Activated CD4-positive, CD25-positive, alpha-beta regulatory T cell (primary cell): Measurements from ENCODE around the gene OXNAD1.

Source experiments
- DNase-seq, 4 experiments: peaks; one replicate each; lab custom pipeline; 2025; lab: John Stamatoyannopoulos, UW

The OXNAD1 gene

GRCh38 chr3:16264708-16265454 lies at the start of gene OXNAD1, which contains the start of gene DPH3:
OXNAD1 (plus strand) TSS chr3:16265212; CDS start chr3:16270953, 5,741 bp downstream.
DPH3 (minus strand) TSS chr3:16264943; CDS start chr3:16264876, 67 bp downstream.
- DNase-seq = peak; percentile 95 to 98 (median 96)

GRCh38 chr3:16216373-16216935 lies 48.6 kb upstream of the OXNAD1 start:
- no peak for DNase-seq

DNA sequence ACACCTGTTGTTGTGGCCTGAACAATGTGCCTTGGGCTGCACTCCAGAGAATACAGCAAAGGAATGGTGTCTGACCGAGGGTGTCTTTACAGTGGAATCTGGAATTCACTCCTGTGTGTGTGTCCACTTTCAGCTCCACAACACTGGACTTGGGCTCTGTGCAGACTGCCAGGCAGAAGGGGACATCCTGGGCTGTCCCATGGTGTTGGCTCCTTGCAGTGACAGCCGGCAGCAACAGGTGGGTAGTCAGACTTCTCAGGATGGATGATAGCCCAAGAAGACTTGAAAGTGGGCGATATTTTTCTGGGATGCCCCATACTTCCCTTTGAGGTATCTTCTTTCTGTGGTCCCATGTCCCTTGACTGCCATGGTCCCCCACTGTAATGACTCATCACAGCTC lies 45.2 kb upstream of the OXNAD1 start:
- no peak for DNase-seq

GRCh38 chr3:16221990-16222389 lies 43.0 kb upstream of the OXNAD1 start:
- DNase-seq = no peak

GRCh38 chr3:16222547-16222946 lies 42.5 kb upstream of the OXNAD1 start:
- no peak for DNase-seq

GRCh38 chr3:16224325-16224724 lies 40.7 kb upstream of the OXNAD1 start:
- no peak for DNase-seq

DNA sequence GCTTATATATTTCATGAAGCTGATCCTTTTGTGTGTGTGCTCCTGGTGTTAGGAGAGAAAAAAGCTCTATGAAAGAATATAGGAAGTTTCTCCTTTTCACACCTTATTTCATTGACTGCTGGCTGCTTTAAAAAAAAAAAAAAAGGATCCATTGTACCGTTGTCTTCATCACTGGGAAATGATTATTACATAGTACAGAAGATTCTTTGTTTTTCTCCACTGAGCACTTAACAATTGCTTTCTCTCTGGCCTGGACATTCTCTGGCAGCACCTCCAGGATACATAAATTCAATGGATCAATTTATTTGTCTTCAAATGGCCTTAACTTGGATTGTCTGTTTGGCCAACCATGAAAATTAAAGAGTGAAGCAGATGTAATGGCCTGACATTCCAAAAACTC lies 37.4 kb upstream of the OXNAD1 start:
- no peak for DNase-seq

- no peak for DNase-seq
Measured at GRCh38 chr3:16229681-16230080, 35.3 kb upstream of the OXNAD1 start.

GRCh38 chr3:16231983-16232382 lies 33.0 kb upstream of the OXNAD1 start:
- no peak for DNase-seq

- DNase-seq = no peak
Measured at GRCh38 chr3:16233806-16234205, 31.2 kb upstream of the OXNAD1 start.

- no peak for DNase-seq
Measured at GRCh38 chr3:16234281-16234680, 30.7 kb upstream of the OXNAD1 start.

DNA sequence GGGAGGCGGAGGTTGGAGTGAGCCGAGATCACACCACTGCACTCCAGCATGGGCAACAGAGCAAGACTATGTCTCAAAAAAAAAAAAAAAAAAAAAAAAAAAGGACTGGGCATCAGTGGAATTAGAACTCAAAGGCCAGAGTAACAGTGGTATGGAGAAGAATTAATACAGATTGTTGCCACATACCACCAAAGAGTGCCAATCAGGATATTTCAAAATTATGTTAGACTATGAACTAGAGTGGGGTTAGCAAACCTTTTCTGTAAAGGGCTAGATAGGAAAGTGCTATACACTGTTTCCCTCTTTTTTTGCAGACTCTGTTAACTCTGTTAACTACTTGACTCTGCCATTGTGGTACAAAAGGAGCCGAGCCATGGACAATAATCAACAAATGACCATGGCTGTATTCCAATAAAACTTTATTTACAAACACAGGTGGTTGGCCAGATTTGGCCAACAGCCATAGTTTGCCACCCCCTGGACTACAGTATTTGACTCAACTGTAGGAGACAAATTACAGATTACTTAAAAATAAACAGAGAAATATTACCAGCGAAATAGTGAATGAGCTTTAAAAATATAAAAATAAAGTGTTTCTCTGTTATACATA lies 28.9 kb upstream of the OXNAD1 start:
- no peak for DNase-seq

DNA sequence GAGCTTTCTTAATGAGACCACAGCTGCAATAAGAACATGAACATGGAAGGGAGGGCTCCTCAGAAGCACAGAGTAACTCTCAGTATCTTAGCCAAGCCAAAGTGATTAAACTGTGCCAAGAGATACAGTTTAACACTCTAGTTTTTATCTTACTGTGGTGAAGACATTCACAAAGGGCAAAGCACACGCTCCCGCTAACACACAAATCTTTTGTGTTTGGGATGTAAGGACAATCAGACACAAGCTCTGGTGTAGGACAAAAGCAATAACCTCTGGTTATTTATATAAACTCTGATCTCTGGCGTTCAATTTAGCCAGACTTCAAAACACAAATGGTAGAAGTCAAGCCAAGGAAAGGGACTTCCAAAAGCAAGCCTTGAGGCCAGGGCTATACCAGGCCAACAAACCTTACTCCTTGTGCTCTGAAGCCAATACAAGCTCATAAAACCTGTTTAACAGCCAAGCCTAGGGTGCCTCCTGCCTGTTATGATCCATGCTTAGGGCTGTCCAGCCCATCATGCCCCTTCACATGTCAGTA lies 28.1 kb upstream of the OXNAD1 start:
- no peak for DNase-seq

- no peak for DNase-seq
Measured at GRCh38 chr3:16239086-16239770, 25.8 kb upstream of the OXNAD1 start.

DNA sequence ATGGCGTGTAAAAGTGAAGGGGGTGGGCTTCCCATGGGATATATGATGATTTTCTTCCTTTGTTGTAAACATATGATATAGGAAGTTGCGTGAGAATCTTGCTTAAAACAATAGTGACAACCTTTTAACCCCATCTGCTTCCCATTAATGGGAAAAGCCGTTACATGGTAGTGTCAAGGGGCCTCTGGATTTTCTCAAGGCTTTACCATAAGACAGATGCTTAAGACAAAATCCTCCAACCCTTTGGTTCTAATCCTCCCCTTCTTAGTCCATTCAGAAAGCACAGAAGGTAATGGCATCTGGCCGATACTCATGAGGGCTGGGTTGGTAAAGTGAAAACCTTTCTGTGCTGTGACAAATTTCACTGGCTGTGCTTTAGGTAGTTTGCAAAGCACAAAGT lies 25.2 kb upstream of the OXNAD1 start:
- no peak for DNase-seq

GRCh38 chr3:16240229-16241023 lies 24.6 kb upstream of the OXNAD1 start:
- DNase-seq = no peak

DNA sequence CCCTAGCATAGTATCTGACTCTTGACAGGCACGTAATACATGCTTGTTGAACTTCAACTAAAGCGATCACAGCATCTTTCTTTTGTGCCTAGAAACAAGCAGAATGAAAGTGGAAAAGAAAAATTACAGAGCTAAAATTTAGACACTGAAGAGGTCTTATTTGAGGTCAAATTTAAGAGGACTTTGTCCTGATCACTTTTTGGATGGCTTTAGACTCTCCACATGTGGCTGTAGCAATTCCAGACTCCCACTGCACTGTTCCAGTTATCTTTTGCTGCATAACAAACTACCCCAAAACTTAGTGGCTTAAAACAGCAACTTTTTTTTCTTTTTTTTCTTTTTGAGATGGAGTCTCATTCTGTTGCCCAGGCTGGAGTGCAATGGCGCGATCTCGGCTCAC lies 23.8 kb upstream of the OXNAD1 start:
- no peak for DNase-seq

DNA sequence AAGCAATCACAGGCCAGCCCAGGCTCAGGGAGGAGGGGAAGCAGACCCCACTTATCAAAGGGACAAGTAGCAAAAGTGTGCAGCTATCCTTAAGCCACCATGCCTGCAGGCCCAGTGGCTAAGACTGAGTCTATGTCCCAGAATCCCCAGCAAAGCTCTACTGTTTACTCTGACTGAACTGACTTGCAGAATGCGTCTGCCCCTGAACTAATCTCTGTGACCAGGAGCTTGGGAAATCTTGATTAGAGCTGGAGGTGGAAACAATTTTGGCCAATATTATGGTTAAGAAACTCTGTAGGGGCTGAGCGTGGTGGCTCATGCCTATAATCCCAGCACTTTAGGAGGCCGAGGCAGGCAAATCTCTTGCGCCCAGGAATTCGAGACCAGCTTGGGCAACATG lies 22.8 kb upstream of the OXNAD1 start:
- DNase-seq = no peak

GRCh38 chr3:16243706-16244490 lies 21.1 kb upstream of the OXNAD1 start:
- no peak for DNase-seq

DNA sequence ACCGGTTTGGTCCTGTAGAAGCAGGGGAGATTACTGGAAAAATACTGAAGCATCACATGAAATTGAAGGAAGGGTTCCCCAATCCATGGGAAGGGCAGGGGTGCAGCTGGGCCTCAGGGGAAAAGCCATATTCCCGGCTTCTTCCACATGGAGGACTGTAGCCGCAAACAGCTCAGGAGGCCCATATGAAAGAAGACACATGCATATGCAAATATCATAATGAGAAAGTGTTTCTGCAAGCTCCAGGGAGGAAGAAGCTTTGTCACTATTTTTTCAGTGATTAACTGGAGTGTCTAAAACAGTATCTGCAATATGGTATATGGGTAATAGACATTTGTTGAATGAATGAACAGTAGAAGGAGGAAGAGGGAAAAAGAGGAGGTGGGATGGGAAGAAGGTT lies 19.4 kb upstream of the OXNAD1 start:
- no peak for DNase-seq
